GM04504 (cell line): Measurements from ENCODE around the gene MATK.

ENCODE experiments used
- DNase-seq: peaks from one replicate; pipeline ENCODE4 v3.0.0-alpha.2; 2012; ENCODE audit warnings: low read depth

The MATK gene

GRCh38 chr19:3788996-3789778, 3.0 kb upstream of the MATK start:
- DNase-seq = no peak

- no peak for DNase-seq
Observed at GRCh38 chr19:3785451-3785937, 687 bp downstream of the MATK start.

DNA sequence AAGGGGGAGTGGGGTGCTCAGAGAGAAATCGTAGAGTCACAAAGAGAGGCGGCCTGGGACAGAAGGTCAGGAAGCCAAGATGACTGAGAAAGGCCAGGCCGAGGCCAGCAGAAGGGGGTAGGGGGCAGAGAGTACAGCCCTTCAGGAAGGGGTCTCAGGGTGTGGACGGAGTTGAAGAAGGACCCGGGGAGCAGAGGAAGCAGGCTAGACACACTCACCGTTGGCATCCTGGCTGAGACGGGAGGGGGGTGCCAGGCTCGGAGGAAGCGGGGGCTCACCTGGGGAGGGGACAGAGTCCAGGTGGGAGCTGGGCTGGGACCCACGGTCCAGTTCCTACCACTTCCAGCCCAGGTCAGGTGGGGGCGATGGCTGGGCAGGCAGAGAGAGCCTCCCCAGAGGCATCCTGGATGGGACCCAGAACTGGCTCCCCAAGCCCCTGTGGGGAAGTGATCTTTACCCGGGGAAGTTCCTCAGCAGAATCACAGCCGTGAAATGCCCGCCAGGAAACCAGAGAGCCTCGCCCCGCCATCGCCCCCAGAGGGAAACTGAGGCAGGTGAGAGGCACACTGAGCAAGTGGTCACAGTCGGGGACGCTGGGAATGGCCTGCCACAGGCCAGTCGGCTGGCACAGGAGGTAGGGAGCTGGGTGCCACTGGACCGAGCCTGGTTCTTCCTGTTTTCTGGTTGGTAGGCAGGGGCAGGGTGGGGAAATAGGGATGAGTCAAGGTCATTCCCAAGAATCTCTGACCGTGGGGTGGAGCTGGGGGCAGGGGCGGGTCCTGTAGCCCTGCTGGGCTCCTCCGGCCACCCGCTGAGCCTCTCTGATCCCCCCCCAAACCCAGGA, 1.4 kb downstream of the MATK start:
- no peak for DNase-seq

DNA sequence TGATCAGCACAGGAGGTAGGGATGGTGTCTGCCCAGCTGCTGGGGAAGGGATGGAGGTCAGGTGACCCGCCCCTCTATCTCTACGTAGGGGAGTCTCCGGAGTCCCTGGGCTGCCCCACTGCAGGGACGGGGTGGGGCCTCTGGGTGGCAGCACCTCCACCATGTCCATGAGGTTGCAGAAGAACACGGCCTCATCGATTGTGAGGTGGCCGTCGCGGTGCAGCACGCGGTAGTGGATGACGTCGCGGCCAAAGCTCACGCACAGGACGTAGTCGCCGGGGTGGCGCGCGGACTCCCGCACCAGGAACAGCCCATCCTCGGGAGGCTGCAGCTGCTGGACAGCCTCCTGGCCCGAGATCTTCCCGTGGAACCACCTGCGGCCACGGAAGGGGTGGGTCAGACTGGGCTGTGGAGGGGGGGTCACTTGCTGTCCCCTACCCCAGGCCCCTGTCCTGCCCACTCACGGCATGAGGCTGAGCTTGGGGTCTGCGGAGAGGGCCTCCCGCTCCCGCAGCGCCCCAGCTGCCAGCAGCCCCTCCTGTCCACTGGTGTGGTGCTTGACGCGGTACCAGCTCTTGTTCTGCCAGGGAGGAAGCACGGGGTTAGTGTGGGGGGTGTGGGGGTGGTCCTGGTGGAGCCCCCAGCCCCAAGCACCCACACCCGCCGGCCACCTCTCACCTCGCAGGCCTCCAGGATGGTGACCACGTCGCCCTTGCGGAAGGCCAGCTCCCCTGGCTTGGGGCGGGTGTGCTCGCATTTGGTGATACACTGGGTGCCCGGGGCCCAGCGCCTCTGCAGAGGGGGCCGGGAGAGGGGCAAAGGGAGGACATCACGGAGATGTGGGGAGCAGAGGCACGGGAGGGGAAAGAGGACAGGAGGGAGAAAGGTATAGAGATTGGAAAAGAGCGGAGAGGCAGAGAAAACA, 2.3 kb downstream of the MATK start:
- no peak for DNase-seq

GRCh38 chr19:3782903-3783302, 3.3 kb downstream of the MATK start:
- DNase-seq = no peak

- DNase-seq = no peak
Observed at GRCh38 chr19:3782330-3782729, 3.9 kb downstream of the MATK start.

GRCh38 chr19:3781603-3782002, 4.6 kb downstream of the MATK start:
- no peak for DNase-seq

GRCh38 chr19:3780786-3781304, 5.3 kb downstream of the MATK start:
- DNase-seq = no peak

DNA sequence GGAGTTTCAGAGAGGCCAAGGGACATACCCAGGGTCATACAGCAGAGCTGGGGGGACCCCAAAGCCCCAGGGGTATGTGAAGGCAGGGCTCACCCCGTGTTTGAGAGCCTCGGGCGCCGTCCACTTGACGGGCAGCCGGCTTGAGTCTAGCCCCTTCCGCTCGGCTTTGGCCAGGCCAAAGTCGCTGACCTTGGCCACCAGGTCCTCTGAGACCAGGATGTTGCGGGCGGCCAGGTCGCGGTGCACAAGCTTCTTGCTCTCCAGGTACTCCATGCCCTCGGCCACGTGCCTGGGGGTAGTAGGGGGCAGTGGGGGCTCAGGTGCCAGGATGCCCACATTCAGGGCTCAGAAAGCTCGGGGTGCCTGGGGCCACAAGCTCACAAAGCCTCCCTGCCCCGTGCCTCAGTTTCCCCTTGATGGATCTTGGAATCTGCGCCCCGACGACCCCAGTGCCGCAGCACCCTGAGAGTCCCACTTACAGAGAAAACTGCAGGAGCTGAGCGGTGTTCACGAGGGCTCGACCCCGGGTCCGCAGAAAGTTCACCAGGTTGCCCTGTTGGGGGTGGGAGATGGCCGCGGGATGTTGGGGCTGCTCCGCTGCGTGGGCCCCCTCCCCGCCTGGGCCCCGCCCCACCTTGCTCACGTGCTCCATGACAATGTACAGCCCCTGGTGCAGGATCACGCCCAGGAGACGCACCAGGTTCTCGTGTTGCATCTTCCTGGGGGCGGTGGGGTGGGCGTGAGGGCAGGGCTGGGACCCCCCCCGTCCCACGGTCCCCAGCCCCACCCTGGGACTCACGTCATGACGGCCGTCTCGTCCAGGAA, 7.1 kb downstream of the MATK start:
- DNase-seq = no peak

DNA sequence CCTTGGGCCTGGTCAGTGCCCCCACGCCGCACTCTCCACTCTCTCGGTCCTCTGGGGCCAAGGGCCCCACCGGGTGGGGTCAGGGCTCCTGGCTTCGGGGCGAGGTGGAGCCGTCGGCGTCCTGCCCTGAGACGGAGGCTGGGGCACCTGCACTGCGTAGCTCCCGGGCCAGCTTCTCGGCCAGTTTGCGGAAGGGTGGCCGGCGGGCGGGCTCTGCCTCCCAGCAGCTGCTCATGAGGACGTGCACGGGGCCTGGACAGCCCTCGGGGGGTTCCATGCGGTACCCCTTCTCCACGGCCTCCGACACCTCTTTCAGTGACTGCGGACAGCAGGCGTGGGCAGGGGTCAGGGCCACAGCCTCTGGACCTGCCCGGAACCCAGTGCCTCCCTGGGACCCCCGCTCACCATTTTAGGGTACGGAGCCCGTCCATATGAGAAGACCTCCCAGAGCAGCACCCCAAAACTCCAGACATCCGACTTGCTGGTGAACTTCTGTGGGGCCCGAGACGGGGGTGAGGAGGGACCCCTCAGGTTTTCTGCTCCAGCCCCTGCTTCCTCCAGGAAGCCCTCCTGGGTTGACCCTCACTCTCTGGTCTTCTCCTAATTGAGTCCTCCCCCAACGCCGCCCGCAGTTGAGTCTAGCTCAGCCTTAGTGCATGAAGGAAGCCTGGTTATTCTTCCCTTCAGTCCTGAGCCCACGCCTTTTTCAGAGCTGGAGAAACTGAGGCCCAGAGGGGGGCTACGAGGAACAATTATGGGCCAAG, 7.9 kb downstream of the MATK start:
- no peak for DNase-seq

DNA sequence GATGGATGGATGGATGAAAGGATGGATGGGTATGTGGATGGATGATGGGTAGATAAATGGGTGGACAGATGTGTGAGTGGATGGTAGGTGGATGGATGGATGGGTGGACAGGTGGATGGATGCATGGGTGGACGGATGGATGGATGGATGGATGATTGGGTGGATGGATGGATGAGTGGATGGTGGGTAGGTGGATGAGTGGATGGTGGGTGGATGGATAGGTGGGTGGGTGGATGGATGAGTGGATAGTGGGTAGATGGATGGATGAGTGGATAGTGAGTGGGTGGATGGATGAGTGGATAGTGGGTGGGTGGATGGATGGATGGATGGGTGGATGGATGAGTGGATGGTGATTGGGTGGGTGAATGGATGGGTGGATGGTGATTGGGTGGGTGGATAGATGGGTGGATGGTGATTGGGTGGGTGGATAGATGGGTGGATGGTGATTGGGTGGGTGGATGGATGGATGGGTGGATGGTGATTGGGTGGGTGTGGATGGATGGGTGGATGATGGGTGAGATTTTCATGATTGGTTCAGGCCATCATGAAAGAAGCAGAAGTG, 9.6 kb downstream of the MATK start:
- no peak for DNase-seq

- DNase-seq = no peak
Observed at GRCh38 chr19:3775831-3776230, 10.3 kb downstream of the MATK start.

DNA sequence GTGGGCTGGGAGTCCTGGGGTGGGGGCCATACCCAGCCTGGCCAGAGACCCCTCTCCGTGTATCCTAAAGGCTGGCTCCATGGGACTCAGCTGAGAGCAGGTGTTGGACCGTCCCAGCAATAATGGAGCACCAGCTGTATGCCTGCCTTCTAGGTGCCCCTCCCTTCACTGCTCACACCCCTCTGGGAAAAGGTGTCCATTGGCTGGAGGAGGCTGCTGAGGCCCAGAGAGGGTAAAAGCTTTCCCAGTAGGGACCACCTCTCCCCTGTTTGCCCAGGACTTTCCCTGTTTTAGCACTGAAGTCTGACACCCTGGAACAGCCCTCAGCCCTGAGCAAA, 10.8 kb downstream of the MATK start:
- DNase-seq = no peak

DNA sequence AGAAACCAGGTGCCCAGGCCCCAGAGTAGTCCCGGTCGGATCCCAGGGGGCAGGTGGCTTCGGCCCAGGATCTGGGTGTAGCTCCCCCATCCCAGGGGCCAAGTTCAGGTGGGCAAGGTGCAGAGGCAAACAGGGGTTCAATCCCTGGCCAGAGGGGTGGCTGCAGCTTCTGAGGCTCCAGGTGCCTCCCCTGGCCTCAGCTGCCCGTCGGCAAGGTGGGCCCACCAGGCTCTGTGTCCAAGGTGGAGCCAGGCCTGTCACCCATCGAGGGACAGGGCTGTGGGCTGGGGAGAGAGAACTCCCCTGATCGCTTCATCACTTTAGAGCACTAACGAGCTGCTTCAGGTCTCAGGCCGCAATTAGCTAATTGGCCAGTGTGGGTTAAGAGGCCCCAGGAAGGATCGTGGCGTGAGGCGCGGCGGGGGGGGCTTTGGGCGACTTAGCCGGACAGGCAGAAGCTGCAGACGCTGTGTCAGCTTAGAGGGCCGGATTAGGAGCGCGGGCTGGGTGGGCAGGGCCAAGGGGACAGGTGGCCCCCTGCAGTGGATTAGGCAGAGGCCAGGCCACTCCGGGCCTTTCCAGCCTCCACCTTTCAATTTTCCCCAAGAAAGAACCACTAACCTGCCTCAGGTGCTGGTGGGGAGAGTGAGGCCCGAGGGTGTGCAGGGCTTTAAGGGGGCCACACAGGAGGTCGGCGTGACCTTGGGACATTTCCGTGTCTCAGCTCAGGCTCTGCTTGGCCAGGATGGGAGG, 11.4 kb downstream of the MATK start:
- no peak for DNase-seq

GRCh38 chr19:3773814-3774515, 12.2 kb downstream of the MATK start:
- no peak for DNase-seq

DNA sequence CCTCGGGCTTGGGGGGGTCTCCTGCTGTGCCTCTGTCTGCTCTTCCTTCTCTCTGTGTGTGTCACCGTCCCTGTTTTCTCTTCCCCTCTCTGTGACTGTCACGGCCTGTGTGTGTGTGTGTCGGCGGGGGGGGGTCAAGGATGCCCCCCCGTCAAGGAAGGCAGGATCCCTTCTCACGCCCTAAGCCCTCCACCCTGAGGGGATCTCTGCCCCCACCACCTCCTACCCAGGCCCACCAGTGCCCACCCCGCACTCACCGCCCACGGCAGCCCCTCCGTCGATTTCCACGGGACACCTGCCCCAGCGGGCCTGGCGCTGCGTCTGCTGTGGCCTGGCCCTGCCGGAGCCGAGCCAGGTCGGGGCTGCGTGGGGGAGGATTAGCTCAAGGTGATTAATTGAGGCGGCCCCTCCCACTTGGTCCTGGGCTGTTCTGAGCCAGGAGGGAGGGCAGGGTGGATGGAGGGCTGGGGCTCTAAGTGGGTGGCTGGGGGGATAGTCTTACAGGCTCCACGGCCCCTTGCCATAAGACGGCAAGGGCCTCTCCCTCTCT, 14.2 kb downstream of the MATK start, which contains the start of gene RAX2:
Gene RAX2 (minus strand): TSS at position 323 of the 550 bp plus-strand sequence. CDS start 486 bp downstream, outside the sequence.
- no peak for DNase-seq

DNA sequence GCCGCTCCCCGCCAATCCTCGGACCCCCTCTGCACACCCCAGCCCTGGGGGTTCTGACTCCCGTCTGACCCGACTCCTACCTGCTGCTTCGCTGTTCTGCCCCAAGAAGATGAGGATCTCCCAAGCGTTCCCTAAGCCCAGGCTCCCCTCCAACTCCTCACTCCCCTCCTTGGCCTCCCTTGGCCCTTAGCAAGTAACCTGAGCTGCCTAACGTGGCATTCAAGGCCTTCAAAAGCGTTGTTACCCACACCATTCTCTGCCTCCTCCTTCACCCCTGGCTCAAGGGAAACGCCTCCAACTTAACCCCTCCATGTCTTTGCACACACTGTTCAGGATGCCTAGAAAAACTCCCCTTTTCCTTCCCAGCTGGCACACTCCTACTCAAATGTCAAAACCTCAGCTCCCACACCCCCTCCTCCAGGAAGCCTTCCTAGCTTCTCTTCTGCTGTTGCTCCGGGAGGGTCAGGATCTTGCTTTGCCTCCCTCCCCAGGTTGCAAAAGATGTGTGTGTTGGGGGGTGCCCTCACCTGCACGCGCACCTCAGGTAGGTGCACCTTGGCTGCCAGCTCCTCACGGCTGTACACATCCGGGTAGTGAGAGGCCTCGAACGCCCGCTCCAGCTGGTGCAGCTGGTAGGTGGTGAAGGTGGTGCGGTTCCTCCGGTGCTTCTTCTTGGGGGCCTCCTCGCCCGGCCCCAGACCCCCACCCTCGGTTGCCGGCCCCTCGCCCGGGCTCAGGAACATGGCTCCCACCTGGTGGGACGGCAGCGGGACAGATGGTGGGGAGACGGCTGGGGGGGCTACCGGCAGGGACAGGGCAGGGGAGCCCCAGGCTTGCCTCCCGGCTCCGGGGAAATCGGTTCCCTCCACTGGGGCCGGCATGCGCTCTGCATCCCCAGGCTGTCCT, 14.9 kb downstream of the MATK start:
- no peak for DNase-seq
